ENCODE results near the gene APOOL.

- TF ChIP-seq CTCF (IDR thresholded peaks at IDR 0.05; ENCODE audit: low read depth, low read length) (no peak), EZH2phosphoT487 (IDR thresholded peaks at IDR 0.05; ENCODE audit: low read depth) (no peak)
These were observed 14.8 kb downstream of the APOOL start for GRCh38 chrX:85018471-85018870.
